ENCODE measurements around the gene SLC6A1. TPM values are rescaled to one million over a fixed set of nuclear protein-coding genes. Genes with fewer than 3 reads are reported as not detected.

Gene SLC6A1
- total and polyA plus RNA-seq, 4 donors: 0.87 to 4.5 (median 1.3) TPM

DNA sequence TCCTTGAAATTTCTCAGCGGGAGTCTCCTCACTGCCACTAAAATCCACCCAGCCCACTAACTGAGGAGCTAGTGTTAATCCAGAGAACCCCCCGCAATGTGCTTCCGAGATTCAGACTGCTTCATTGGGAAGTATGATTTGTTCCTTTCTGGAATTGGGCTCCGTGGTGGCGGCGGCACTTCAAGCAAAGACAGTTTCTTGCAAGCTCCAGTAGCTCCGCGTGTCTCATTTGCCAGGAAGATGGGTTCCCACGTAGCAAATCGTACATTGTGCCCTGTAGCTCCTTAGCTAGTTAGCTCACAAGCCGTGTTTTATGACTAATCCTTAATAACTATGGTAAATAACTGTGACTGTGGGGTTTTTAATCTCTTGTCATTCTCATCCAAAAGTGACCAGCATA, 45.4 kb downstream of the SLC6A1 start:
- WGBS, 2 donors: 84 to 85% methylated on average over 11 of the region's 11 CpGs

DNA sequence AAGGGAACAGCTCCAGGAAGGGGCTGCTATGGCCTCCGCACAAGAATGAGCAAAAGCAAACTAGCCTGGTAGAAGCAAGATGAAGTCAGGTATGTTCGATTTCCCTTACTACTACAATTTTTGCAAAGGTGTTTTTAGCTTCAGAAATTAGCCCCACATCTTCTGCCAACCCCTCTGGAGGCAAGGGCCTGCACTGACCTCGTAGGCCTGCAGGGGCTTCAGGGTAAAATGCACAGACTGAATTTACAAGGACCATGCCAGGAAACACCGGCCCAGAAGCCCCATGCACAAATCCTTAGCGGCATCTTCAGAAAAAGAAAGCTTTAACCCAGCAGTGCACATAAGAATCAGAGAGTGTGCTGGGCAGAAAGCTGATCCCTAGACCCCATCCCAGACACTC, 53.0 kb downstream of the SLC6A1 start:
- ATAC-seq (ENCODE audit: insufficient read depth, low FRiP score): no peak
- 81 to 89% methylated on average over 5 of the region's 5 CpGs for WGBS, 2 donors

More for the DNA sequence above, 45.4 kb downstream of the SLC6A1 start:
- no peak overlapping the region for H3K9ac ChIP-seq (ENCODE audit: insufficient read depth in 1 of 2, low read length in 2 of 2)
- H3K9me3 ChIP-seq (ENCODE audit: control insufficient read depth in 4 of 4, insufficient read depth in 3 of 4, low read length in 3 of 4): peaks cover 0 to 4% (median 0%) of the 10 kb centered on the region in 4 donors
- H3K4me3 ChIP-seq: no peak overlapping the region
- DNase-seq (no peak), ATAC-seq (ENCODE audit: insufficient read depth, low FRiP score) (no peak)
- TF ChIP-seq, protein P1, sequence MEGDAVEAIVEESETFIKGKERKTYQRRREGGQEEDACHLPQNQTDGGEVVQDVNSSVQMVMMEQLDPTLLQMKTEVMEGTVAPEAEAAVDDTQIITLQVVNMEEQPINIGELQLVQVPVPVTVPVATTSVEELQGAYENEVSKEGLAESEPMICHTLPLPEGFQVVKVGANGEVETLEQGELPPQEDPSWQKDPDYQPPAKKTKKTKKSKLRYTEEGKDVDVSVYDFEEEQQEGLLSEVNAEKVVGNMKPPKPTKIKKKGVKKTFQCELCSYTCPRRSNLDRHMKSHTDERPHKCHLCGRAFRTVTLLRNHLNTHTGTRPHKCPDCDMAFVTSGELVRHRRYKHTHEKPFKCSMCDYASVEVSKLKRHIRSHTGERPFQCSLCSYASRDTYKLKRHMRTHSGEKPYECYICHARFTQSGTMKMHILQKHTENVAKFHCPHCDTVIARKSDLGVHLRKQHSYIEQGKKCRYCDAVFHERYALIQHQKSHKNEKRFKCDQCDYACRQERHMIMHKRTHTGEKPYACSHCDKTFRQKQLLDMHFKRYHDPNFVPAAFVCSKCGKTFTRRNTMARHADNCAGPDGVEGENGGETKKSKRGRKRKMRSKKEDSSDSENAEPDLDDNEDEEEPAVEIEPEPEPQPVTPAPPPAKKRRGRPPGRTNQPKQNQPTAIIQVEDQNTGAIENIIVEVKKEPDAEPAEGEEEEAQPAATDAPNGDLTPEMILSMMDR (IDR thresholded peaks at IDR 0.05; ENCODE audit: control extremely low read depth, extremely low read depth): no peak
- H3K27ac ChIP-seq (ENCODE audit: low read depth in 1 of 2, low read length in 1 of 2): no peak overlapping the region
- H3K27me3 ChIP-seq (ENCODE audit: control insufficient read depth in 3 of 3, insufficient read depth in 3 of 3, low read length in 2 of 3): peaks cover 0 to 8% (median 0%) of the 10 kb centered on the region in 3 donors
- H3K36me3 ChIP-seq (ENCODE audit: control insufficient read depth in 4 of 4, insufficient read depth in 4 of 4, low read length in 4 of 4): no peaks in the 10 kb centered on the region
- H3K4me1 ChIP-seq (ENCODE audit: control insufficient read depth in 5 of 5, insufficient read depth in 5 of 5, low read length in 5 of 5): no peaks in the 10 kb centered on the region

DNA sequence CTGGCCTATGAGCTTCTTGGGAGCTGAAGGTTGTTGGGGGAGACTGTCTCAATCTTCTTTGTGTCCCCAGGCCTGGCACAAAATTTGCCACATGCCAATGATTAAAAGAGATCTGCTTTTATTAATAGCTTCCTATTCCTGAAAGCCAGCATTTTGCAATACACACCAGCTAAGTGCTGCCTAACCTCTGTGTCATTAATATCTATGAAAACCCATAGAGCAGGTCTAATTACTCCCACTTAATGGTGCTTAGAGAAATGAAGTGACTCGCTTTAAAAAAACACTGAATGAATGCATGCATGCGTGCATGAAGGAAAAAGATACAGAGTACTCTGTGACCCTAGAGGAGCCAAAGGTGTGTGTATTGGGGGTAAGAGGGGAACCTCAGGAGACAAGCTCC, 55.0 kb downstream of the SLC6A1 start:
- no peak for ATAC-seq (ENCODE audit: insufficient read depth, low FRiP score)
- H3K9ac ChIP-seq (ENCODE audit: insufficient read depth in 1 of 2, low read length in 2 of 2): no peak overlapping the region

More for the DNA sequence above, 53.0 kb downstream of the SLC6A1 start:
- TF ChIP-seq, protein P1 (IDR thresholded peaks at IDR 0.05; ENCODE audit: control extremely low read depth, extremely low read depth): no peak
- no peak for DNase-seq
- Histone ChIP-seq H3K9me3 (ENCODE audit: control insufficient read depth in 4 of 4, insufficient read depth in 3 of 4, low read length in 3 of 4) (peaks cover 0 to 3% (median 0%) of the 10 kb centered on the region in 4 donors), H3K36me3 (ENCODE audit: control insufficient read depth in 4 of 4, insufficient read depth in 4 of 4, low read length in 4 of 4) (no peaks in the 10 kb centered on the region), H3K4me3 (no peak overlapping the region), H3K9ac (ENCODE audit: insufficient read depth in 1 of 2, low read length in 2 of 2) (no peak overlapping the region), H3K4me1 (ENCODE audit: control insufficient read depth in 5 of 5, insufficient read depth in 5 of 5, low read length in 5 of 5) (no peaks in the 10 kb centered on the region), H3K27me3 (ENCODE audit: control insufficient read depth in 3 of 3, insufficient read depth in 3 of 3, low read length in 2 of 3) (peaks cover 0 to 6% (median 0%) of the 10 kb centered on the region in 3 donors), H3K27ac (ENCODE audit: low read depth in 1 of 2, low read length in 1 of 2) (no peak overlapping the region)

More for the DNA sequence above, 55.0 kb downstream of the SLC6A1 start:
- DNase-seq: no peak
- 75 to 84% methylated on average over 2 of the region's 2 CpGs for WGBS, 2 donors
- no peaks in the 10 kb centered on the region for H3K4me1 ChIP-seq (ENCODE audit: control insufficient read depth in 5 of 5, insufficient read depth in 5 of 5, low read length in 5 of 5)
- H3K27me3 ChIP-seq (ENCODE audit: control insufficient read depth in 3 of 3, insufficient read depth in 3 of 3, low read length in 2 of 3): peaks cover 0 to 15% (median 0%) of the 10 kb centered on the region in 3 donors
- H3K9me3 ChIP-seq (ENCODE audit: control insufficient read depth in 4 of 4, insufficient read depth in 3 of 4, low read length in 3 of 4): peaks cover 0 to 3% (median 0%) of the 10 kb centered on the region in 4 donors
- H3K27ac ChIP-seq (ENCODE audit: low read depth in 1 of 2, low read length in 1 of 2): no peak overlapping the region
- no peaks in the 10 kb centered on the region for H3K36me3 ChIP-seq (ENCODE audit: control insufficient read depth in 4 of 4, insufficient read depth in 4 of 4, low read length in 4 of 4)
- no peak overlapping the region for H3K4me3 ChIP-seq
- TF ChIP-seq, protein P1 (IDR thresholded peaks at IDR 0.05; ENCODE audit: control extremely low read depth, extremely low read depth): no peak

All from lung (tissue), 12 donors.